Gastroesophageal sphincter (tissue), 4 donors: ENCODE data around the gene TRIO. TPM values are rescaled to one million over a fixed set of nuclear protein-coding genes. Genes with fewer than 3 reads are reported as not detected.

Experiments
- ATAC-seq: fragments of 150-250 bp; one replicate; pipeline ENCODE4 v1.9.1; 2016; ENCODE audit warnings: mild to moderate bottlenecking, moderate library complexity
- H3K27ac ChIP-seq, 4 donors: fragments of 200-600 bp; sonication (generic) in 3 of 4; 1 replicate in 3 of 4; 2 replicates in 1 of 4; pipeline ENCODE4 v1.5.1; 2016 to 2019
- H3K27me3 ChIP-seq: fragments of 200-600 bp; sonication (generic); one replicate; pipeline ENCODE4 v1.5.1; 2019
- H3K36me3 ChIP-seq, 2 donors: fragments of 200-600 bp; sonication (generic); one replicate each; pipeline ENCODE4 v1.5.1; 2019; ENCODE audit warnings: control low read depth in 1 of 2
- H3K4me1 ChIP-seq, 3 donors: fragments of 200-600 bp; sonication (generic); 1 replicate in 2 of 3; 2 replicates in 1 of 3; pipeline ENCODE4 v1.5.1; 2016 to 2019; ENCODE audit warnings: control low read depth in 2 of 3
- H3K4me3 ChIP-seq, 2 donors: fragments of 200-600 bp; sonication (generic); one replicate each; pipeline ENCODE4 v1.5.1; 2019; ENCODE audit warnings: mild to moderate bottlenecking in 1 of 2, moderate library complexity in 1 of 2
- H3K9me3 ChIP-seq, 3 donors: fragments of 200-600 bp; sonication (generic); one replicate each; pipeline ENCODE4 v1.5.1; 2017 to 2019; ENCODE audit warnings: control low read depth in 2 of 3
- EP300 ChIP-seq: sonication (generic); formaldehyde crosslinking; IDR thresholded peaks from one replicate; pipeline ENCODE4 v1.6.1; 2017; ENCODE audit warnings: antibody characterized with exemption, mild to moderate bottlenecking
- POLR2A ChIP-seq, 2 donors: fragments of 450-650 bp; IDR thresholded peaks; one replicate each; pipeline ENCODE4 v1.6.1; 2017; ENCODE audit warnings: antibody characterized with exemption in 2 of 2, mild to moderate bottlenecking in 2 of 2, moderate library complexity in 1 of 2
- POLR2AphosphoS5 ChIP-seq: sonication (generic); formaldehyde crosslinking; IDR thresholded peaks from one replicate; pipeline ENCODE4 v1.6.1; 2017; ENCODE audit warnings: antibody characterized with exemption
- WGBS, 2 donors: methylation state at CpG; one replicate each; pipeline ENCODE4 v1.1.5; 2018; ENCODE audit warnings: low coverage in 1 of 2; 5-methylcytosine and 5-hydroxymethylcytosine counted together
- total RNA-seq, 4 donors: library from RNA; depleted of rRNA; stranded (reverse); fragments of >200 nt; gene quantifications; one replicate each; pipeline ENCODE4 v1.1.0, GENCODE V29; 2016
- TF ChIP-seq, protein P1 (sequence below), 4 experiments: fragments of 200-600 bp in 2 of 4; fragments of 450-650 bp in 2 of 4; sonication (generic) in 1 of 4; IDR thresholded peaks; one replicate each; pipeline ENCODE4 v1.5.1; 2017 to 2019; ENCODE audit warnings: antibody characterized with exemption in 4 of 4, mild to moderate bottlenecking in 2 of 4, moderate library complexity in 2 of 4

The TRIO gene
- total RNA-seq, 4 donors from 2014 or later, result 69.2 to 257 (median 172) TPM

- TF ChIP-seq, protein P1, sequence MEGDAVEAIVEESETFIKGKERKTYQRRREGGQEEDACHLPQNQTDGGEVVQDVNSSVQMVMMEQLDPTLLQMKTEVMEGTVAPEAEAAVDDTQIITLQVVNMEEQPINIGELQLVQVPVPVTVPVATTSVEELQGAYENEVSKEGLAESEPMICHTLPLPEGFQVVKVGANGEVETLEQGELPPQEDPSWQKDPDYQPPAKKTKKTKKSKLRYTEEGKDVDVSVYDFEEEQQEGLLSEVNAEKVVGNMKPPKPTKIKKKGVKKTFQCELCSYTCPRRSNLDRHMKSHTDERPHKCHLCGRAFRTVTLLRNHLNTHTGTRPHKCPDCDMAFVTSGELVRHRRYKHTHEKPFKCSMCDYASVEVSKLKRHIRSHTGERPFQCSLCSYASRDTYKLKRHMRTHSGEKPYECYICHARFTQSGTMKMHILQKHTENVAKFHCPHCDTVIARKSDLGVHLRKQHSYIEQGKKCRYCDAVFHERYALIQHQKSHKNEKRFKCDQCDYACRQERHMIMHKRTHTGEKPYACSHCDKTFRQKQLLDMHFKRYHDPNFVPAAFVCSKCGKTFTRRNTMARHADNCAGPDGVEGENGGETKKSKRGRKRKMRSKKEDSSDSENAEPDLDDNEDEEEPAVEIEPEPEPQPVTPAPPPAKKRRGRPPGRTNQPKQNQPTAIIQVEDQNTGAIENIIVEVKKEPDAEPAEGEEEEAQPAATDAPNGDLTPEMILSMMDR (IDR thresholded peaks at IDR 0.05), result no peak
- TF ChIP-seq POLR2A (IDR thresholded peaks at IDR 0.05) (no peak), POLR2AphosphoS5 (no peak), EP300 (no peak)
- no peak for ATAC-seq
- no peaks in the 10 kb centered on the region for H3K9me3 ChIP-seq
- no peaks in the 10 kb centered on the region for H3K27me3 ChIP-seq
- H3K4me1 ChIP-seq, result peaks cover 0 to 38% (median 0%) of the 10 kb centered on the region in 3 donors
- WGBS, 2 donors, result 33 to 76% methylated on average over 3 to 5 of the region's 7 CpGs
- H3K27ac ChIP-seq, result no peak overlapping the region
- H3K4me3 ChIP-seq, result no peak overlapping the region
- peaks cover 0 to 86% of the 10 kb centered on the region in 2 donors for H3K36me3 ChIP-seq
Observed at GRCh38 chr5:14413331-14413750, 270.2 kb downstream of the TRIO start.

DNA sequence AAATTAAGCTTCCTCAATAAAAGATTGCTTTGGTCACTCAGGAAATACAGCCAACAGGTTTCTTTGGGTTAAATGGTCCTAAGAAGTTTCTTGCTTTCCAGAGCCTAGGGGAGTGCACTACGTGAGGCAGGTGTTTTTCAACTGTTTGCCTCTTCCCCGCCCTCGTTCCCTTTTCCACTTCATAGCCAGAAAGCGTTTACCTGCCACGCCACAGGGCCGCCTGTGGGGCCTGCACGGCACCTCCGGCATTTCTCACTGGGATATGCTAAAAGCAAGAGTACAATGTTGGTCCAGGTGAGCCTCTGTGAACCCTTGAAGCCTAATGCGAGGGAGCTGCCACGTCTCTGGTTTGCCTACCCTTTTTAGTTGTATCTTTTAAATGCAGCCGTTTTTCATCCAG lies 270.9 kb downstream of the TRIO start:
- Histone ChIP-seq H3K4me1 (peaks cover 0 to 32% (median 0%) of the 10 kb centered on the region in 3 donors), H3K9me3 (no peaks in the 10 kb centered on the region), H3K27ac (no peak overlapping the region), H3K27me3 (no peaks in the 10 kb centered on the region), H3K4me3 (no peak overlapping the region), H3K36me3 (peaks cover 0 to 86% of the 10 kb centered on the region in 2 donors)
- no peak for ATAC-seq
- 83 to 96% methylated on average over 1 to 11 of the region's 11 CpGs for WGBS, 2 donors
- no peak for TF ChIP-seq POLR2A (IDR thresholded peaks at IDR 0.05)
- TF ChIP-seq, protein P1 (IDR thresholded peaks at IDR 0.05), result no peak
- no peak for TF ChIP-seq EP300
- no peak for TF ChIP-seq POLR2AphosphoS5

GRCh38 chr5:14414656-14415023 lies 271.5 kb downstream of the TRIO start:
- Histone ChIP-seq H3K27ac (no peak overlapping the region), H3K4me1 (peaks cover 0 to 31% (median 0%) of the 10 kb centered on the region in 3 donors), H3K36me3 (peaks cover 0 to 86% of the 10 kb centered on the region in 2 donors), H3K9me3 (no peaks in the 10 kb centered on the region), H3K4me3 (no peak overlapping the region), H3K27me3 (no peaks in the 10 kb centered on the region)
- TF ChIP-seq, protein P1 (IDR thresholded peaks at IDR 0.05), result no peak
- TF ChIP-seq POLR2A (IDR thresholded peaks at IDR 0.05) (no peak), POLR2AphosphoS5 (no peak), EP300 (no peak)
- no peak for ATAC-seq
- 80 to 85% methylated on average over 1 to 7 of the region's 7 CpGs for WGBS, 2 donors

- no peak for ATAC-seq
- no peaks in the 10 kb centered on the region for H3K27me3 ChIP-seq
- WGBS, 2 donors, result 88 to 91% methylated on average over 8 to 11 of the region's 16 CpGs
- no peaks in the 10 kb centered on the region for H3K9me3 ChIP-seq
- no peak overlapping the region for H3K27ac ChIP-seq
- no peak for TF ChIP-seq EP300
- no peak for TF ChIP-seq POLR2A (IDR thresholded peaks at IDR 0.05)
- no peak for TF ChIP-seq POLR2AphosphoS5
- TF ChIP-seq, protein P1 (IDR thresholded peaks at IDR 0.05), result no peak
- H3K36me3 ChIP-seq, result peaks cover 0 to 86% of the 10 kb centered on the region in 2 donors
- peaks cover 0 to 29% (median 0%) of the 10 kb centered on the region in 3 donors for H3K4me1 ChIP-seq
- no peak overlapping the region for H3K4me3 ChIP-seq
Observed at GRCh38 chr5:14415024-14415697, 272.0 kb downstream of the TRIO start.

GRCh38 chr5:14415698-14416074 lies 272.5 kb downstream of the TRIO start:
- peaks cover 0 to 86% of the 10 kb centered on the region in 2 donors for H3K36me3 ChIP-seq
- no peaks in the 10 kb centered on the region for H3K9me3 ChIP-seq
- 63 to 73% methylated on average over 3 of the region's 3 CpGs for WGBS, 2 donors
- no peaks in the 10 kb centered on the region for H3K27me3 ChIP-seq
- ATAC-seq, result no peak
- H3K4me1 ChIP-seq, result peaks cover 0 to 29% (median 0%) of the 10 kb centered on the region in 3 donors
- TF ChIP-seq, protein P1 (IDR thresholded peaks at IDR 0.05), result no peak
- TF ChIP-seq POLR2A (IDR thresholded peaks at IDR 0.05) (no peak), EP300 (no peak), POLR2AphosphoS5 (no peak)
- H3K4me3 ChIP-seq, result no peak overlapping the region
- no peak overlapping the region for H3K27ac ChIP-seq
